ENCODE results near the gene GATA5.

Gene GATA5

GRCh38 chr20:62507323-62507722 lies 31.5 kb upstream of the GATA5 start:
- TF ChIP-seq, protein P1, sequence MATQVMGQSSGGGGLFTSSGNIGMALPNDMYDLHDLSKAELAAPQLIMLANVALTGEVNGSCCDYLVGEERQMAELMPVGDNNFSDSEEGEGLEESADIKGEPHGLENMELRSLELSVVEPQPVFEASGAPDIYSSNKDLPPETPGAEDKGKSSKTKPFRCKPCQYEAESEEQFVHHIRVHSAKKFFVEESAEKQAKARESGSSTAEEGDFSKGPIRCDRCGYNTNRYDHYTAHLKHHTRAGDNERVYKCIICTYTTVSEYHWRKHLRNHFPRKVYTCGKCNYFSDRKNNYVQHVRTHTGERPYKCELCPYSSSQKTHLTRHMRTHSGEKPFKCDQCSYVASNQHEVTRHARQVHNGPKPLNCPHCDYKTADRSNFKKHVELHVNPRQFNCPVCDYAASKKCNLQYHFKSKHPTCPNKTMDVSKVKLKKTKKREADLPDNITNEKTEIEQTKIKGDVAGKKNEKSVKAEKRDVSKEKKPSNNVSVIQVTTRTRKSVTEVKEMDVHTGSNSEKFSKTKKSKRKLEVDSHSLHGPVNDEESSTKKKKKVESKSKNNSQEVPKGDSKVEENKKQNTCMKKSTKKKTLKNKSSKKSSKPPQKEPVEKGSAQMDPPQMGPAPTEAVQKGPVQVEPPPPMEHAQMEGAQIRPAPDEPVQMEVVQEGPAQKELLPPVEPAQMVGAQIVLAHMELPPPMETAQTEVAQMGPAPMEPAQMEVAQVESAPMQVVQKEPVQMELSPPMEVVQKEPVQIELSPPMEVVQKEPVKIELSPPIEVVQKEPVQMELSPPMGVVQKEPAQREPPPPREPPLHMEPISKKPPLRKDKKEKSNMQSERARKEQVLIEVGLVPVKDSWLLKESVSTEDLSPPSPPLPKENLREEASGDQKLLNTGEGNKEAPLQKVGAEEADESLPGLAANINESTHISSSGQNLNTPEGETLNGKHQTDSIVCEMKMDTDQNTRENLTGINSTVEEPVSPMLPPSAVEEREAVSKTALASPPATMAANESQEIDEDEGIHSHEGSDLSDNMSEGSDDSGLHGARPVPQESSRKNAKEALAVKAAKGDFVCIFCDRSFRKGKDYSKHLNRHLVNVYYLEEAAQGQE (IDR thresholded peaks at IDR 0.05; ENCODE audit: insufficient read depth in 1 of 2, low read depth in 2 of 2, low read length in 2 of 2) = no peak
- TF ChIP-seq POLR2AphosphoS5 (IDR thresholded peaks at IDR 0.05; ENCODE audit: low read depth, low read length) (no peak), SIN3A (IDR thresholded peaks at IDR 0.05; ENCODE audit: borderline replicate concordance, insufficient read depth, low read length) (no peak), TAF1 (IDR thresholded peaks at IDR 0.05; ENCODE audit: borderline replicate concordance, insufficient read depth, low read length) (no peak), FOXP2 (optimal IDR thresholded peaks at IDR 0.05; ENCODE audit: borderline replicate concordance, extremely low read depth, extremely low read length, insufficient read depth) (no peak)

DNA sequence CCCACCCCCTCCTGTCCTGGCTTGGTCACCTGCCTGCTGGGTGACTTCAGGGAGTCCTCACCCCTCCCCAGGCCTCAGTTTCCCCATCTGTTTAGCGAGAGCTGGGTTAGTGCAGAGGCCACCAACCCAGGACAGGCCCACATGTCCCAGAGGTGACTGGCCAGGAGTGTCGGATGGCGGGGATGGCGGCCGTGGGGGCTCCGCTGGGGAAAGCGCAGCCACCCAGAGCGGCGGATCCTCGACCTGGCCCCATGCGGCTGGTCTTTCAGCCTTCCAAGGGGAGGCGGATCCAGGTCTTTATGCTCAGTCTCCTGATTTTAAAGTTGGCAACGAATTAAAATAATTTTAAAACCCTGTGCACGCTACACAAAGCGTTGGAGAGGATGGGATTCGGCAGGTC lies 31.0 kb upstream of the GATA5 start:
- no peak for TF ChIP-seq SIN3A (IDR thresholded peaks at IDR 0.05; ENCODE audit: borderline replicate concordance, insufficient read depth, low read length)
- TF ChIP-seq TAF1 (IDR thresholded peaks at IDR 0.05; ENCODE audit: borderline replicate concordance, insufficient read depth, low read length) = no peak
- no peak for TF ChIP-seq FOXP2 (optimal IDR thresholded peaks at IDR 0.05; ENCODE audit: borderline replicate concordance, extremely low read depth, extremely low read length, insufficient read depth)
- TF ChIP-seq, protein P1 (IDR thresholded peaks at IDR 0.05; ENCODE audit: insufficient read depth in 1 of 2, low read depth in 2 of 2, low read length in 2 of 2) = no peak
- no peak for TF ChIP-seq POLR2AphosphoS5 (IDR thresholded peaks at IDR 0.05; ENCODE audit: low read depth, low read length)

GRCh38 chr20:62506087-62506486 lies 30.3 kb upstream of the GATA5 start:
- TF ChIP-seq POLR2AphosphoS5 (IDR thresholded peaks at IDR 0.05; ENCODE audit: low read depth, low read length) (no peak), TAF1 (IDR thresholded peaks at IDR 0.05; ENCODE audit: borderline replicate concordance, insufficient read depth, low read length) (no peak), FOXP2 (optimal IDR thresholded peaks at IDR 0.05; ENCODE audit: borderline replicate concordance, extremely low read depth, extremely low read length, insufficient read depth) (no peak), SIN3A (IDR thresholded peaks at IDR 0.05; ENCODE audit: borderline replicate concordance, insufficient read depth, low read length) (no peak)
- TF ChIP-seq, protein P1 (IDR thresholded peaks at IDR 0.05; ENCODE audit: insufficient read depth in 1 of 2, low read depth in 2 of 2, low read length in 2 of 2) = no peak

DNA sequence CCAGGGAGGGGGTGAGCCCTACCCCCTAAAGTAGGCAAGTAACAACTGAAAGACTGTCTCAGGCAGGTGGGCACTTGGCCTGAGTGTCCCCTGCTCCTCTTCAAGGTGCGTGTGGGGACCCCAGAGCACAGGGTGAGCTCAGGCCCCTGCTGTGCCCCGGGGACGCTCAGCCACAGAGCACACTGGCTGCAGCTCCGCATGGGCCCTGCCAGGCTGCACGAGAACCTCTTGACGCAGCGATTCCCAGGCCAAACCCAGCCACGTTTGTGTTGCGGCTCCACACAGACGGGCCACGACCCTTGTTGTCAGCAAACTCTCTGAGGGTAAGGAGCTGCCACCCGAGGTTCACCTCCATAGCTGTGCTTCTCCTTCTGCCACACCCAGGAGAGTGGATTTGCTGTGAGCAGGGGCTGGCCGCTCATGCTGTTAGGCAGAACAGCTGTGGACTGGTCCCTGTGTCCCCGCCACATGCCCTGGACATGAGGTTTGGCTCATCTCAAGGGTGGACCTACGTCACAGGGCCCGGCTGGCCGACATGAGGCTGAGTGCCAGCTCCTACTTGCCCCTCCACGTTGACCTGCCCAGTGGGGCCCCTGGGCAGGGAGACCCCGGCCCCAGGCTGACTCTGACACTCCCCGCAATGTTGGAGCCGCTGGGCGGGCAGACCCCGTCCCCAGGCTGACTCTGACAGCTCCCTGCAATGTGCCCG lies 29.7 kb upstream of the GATA5 start:
- TF ChIP-seq POLR2AphosphoS5 (IDR thresholded peaks at IDR 0.05; ENCODE audit: low read depth, low read length) (no peak), FOXP2 (optimal IDR thresholded peaks at IDR 0.05; ENCODE audit: borderline replicate concordance, extremely low read depth, extremely low read length, insufficient read depth) (no peak), TAF1 (IDR thresholded peaks at IDR 0.05; ENCODE audit: borderline replicate concordance, insufficient read depth, low read length) (no peak), SIN3A (IDR thresholded peaks at IDR 0.05; ENCODE audit: borderline replicate concordance, insufficient read depth, low read length) (no peak)
- TF ChIP-seq, protein P1 (IDR thresholded peaks at IDR 0.05; ENCODE audit: insufficient read depth in 1 of 2, low read depth in 2 of 2, low read length in 2 of 2) = no peak
